Tibial nerve (tissue), 3 donors: ENCODE measurements around the gene WDR45B.

Source experiments
- POLR2A ChIP-seq, 2 donors: fragments of 450-650 bp; IDR thresholded peaks; one replicate each; pipeline ENCODE4 v1.6.1; 2017; ENCODE audit warnings: antibody characterized with exemption in 2 of 2, mild to moderate bottlenecking in 2 of 2, moderate library complexity in 2 of 2
- TF ChIP-seq, protein P1 (sequence below), 5 experiments: fragments of 200-600 bp in 3 of 5; fragments of 450-650 bp in 2 of 5; sonication (generic) in 3 of 5; IDR thresholded peaks; one replicate each; pipeline ENCODE4 v1.5.1; 2016 to 2019; ENCODE audit warnings: antibody characterized with exemption in 5 of 5, mild to moderate bottlenecking in 3 of 5, moderate library complexity in 2 of 5

DNA sequence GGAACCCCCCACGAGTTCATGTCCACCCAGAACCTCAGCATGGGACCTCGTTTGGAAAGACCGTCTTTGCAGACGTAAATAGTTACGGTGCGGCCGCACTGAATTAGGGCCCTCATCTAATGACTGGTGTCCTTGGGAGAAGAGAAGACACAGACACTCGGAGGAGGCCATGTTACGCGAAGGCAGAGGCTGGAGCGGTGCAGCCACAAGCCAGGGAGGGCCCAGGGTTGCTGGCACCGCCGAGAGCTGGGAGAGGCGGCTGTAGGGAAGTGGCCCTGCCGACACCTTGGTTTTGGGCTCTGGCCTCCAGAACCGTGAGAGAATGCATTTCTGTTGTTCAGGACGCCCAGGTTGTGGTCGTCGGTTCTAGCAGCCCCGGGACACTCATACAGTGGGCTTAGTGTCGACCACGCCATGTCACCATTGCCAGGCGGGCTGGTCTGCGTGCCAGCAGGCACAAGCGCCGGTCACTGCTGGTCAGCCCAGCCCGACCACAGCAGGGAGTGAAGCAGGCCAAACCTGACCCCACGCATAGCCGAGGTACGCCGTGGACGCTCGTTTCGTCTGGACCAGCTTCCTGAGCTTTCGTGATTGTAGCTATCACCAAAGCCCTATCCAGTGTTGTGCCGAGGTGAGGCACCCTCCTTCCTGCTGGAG lies 10.7 kb upstream of the WDR45B start:
- TF ChIP-seq, protein P1, sequence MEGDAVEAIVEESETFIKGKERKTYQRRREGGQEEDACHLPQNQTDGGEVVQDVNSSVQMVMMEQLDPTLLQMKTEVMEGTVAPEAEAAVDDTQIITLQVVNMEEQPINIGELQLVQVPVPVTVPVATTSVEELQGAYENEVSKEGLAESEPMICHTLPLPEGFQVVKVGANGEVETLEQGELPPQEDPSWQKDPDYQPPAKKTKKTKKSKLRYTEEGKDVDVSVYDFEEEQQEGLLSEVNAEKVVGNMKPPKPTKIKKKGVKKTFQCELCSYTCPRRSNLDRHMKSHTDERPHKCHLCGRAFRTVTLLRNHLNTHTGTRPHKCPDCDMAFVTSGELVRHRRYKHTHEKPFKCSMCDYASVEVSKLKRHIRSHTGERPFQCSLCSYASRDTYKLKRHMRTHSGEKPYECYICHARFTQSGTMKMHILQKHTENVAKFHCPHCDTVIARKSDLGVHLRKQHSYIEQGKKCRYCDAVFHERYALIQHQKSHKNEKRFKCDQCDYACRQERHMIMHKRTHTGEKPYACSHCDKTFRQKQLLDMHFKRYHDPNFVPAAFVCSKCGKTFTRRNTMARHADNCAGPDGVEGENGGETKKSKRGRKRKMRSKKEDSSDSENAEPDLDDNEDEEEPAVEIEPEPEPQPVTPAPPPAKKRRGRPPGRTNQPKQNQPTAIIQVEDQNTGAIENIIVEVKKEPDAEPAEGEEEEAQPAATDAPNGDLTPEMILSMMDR (IDR thresholded peaks at IDR 0.05), result no peak
- TF ChIP-seq POLR2A (IDR thresholded peaks at IDR 0.05), result no peak
